GM21528 (cell line): Measurements from ENCODE around the gene MDM1.

Experiments used
- ATAC-seq: cut with Tn5 transposase; IDR thresholded peaks from one replicate; pipeline ENCODE4 v1.9.1; 2021; ENCODE audit warnings: mild to moderate bottlenecking, moderate library complexity; ENCODE audit not compliant: unreplicated experiment, low FRiP score

MDM1 gene

GRCh38 chr12:68280240-68280639, 51.9 kb downstream of the MDM1 start:
- no peak for ATAC-seq

- ATAC-seq = no peak
Observed at GRCh38 chr12:68279227-68280054, 52.7 kb downstream of the MDM1 start.

DNA sequence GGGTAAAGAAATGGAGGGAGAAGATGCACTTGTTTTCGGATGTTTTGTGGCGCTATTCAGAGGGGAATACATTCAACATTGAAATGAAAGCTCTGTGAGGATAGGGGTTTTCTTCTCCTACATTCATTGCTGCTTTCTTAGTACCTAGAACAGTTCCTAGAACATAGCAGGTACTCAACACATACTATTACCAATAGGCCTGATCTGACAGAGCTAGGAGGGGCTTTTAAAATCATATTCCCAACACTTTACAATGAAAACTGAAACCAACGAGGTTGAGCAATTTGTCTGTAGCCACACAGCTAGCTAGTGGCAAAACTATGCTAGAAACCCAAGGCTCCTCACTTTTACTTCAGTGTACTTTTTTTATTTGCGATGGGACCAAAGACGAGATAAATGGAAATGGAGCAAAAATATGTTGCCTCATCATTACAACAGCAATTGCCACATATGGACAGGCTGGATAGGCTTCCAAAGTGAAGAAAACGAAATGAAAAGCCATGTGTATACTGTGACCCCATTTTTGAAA, 55.7 kb downstream of the MDM1 start:
- no peak for ATAC-seq

DNA sequence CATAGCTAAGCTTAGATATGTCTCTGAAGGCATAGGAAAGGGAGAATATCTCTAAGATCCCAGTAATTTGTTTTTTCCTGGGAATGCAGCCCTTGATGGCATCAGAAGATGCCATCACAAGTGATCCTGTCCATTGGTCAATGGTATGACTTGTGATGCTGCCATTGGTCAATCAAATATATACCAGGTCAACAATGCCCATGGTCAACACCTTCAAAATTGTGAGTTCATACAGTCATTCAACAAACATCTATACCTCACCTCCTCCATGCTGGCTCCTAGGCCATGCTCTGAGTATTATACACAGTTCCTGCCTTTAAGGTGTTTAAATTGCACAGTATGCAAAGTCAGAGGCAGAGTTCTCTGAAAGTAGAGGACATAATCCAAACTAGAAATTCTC, 59.4 kb downstream of the MDM1 start:
- ATAC-seq = no peak

DNA sequence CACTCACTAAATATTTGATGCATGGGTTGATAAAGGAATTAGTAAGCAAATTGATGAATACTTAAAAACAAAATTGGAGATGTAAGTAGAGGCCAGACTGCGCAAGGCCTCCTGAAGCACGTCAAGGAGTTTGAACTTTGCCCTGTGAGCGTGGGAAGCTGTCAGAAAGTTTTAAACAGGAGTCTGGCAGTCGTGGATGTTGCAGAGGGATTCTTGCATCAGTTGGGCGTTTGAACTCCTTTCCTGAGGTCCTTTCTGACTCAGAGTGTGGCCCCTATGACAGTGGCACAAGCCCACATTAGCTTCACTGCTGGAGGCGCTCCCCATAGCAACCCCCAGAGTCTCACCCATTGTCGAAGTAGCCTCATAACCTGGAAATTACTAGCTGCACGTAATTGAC, 60.8 kb downstream of the MDM1 start:
- no peak for ATAC-seq

GRCh38 chr12:68270358-68270757, 61.8 kb downstream of the MDM1 start:
- ATAC-seq = no peak

DNA sequence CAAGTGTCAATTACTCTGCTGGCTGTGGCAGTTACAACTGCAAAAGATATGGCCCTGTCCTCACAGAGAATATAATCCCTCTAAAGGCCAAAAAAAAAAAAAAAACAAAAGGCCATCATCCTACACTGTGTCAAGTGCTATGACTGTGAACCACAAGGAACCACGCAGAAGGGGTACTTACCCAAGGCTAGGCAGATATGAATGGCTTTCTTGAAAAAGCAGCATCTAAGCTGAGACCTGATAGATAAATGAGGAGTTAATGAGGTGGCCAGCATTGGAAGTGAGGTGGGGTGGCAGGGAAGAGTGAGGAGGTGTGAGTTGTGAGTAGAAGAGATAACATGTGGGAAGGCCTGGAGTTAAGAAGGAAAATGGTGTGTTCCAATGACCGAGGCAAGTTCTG, 62.4 kb downstream of the MDM1 start:
- ATAC-seq = no peak

DNA sequence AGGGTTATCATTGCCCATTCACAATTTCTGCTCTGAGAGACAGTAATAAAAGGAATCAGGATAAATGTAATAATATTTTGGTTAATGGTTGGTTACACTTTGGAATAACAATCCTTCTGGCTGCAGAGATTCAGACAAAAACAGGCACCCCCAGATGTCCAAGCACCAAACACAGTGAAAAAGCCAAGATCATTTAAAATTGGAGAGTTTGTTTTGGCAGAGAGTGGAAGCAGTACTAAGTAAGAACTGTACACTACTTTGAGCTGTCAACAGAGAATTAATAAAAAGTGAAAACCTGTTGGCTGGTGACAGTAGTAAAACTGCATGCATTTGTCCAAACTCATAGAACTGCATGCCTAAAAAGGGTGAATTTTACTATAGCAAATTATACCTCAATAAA, 63.2 kb downstream of the MDM1 start:
- ATAC-seq = no peak

DNA sequence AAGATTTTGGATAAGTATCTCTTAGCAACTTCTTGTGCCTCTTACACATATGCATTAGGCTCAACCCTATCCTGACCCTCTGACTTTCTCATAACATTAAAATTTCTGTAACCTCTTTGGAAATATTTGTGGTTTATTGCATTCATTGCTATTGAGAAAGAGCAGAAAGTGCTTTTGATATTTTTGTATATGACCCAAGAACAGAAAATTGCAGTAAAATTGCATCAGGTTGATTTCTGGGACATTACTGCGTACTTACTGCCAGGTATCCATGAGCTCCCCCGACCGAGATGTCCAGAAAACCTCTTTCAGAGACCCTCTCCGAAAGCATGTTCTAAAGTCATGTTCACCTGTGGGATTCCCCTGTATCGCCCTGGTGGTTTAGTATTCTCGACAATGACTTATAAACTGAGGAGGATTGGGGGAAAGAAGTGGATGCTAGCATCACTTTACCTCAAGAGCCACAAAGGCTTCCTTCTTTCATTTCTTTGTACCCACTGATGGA, 64.2 kb downstream of the MDM1 start:
- no peak for ATAC-seq

DNA sequence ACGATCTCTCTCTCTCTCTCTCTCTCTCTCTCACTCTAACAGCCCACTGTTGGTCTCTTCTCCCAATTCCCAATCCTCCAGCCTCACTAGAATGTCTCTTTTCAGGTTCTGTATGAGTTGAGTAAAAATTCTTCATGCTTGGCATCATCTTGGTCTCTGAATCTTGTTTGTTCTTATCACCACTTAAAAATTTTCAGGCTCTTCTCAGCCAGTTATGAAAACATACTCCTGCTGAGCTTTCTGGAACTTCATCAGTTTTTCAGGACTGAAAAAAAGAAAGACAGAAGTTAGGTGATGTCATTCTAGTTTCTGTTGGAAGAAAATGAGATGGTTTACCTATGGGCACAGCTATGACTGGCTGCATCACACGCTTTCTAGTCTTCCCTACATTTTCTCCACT, 67.3 kb downstream of the MDM1 start:
- ATAC-seq = no peak

DNA sequence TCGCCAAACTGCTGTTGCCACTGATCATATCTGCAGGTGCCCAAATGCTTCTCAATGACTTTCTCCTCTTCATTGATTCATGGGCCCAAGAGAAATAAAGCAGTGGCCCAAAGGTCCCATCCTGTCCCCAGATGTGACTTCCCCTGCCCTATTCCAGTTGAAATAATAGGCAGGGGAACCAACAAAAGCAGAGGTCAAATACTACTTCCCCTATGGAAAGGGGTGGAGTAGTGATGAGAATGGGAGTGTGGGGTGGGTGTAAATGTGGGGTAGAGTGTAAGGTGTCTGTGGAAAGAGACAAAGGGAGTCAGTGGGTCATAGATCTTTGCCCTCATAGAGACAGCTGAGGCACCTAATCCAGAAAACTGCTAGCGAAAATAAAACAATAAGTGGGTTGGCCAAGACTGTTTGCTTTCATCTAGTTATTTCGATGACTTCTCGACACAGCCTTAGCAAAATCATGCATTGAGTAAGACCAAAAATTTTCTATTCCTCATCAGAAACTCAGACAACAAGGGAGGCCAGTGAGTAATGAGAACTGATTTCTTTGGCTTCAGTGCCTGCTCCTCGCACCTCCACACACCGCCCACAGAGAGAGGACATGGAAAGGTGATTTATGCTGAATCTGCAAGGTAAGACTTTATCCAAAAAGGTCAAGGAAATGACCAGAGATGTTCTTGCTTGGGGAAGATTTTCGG, 67.9 kb downstream of the MDM1 start:
- no peak for ATAC-seq

DNA sequence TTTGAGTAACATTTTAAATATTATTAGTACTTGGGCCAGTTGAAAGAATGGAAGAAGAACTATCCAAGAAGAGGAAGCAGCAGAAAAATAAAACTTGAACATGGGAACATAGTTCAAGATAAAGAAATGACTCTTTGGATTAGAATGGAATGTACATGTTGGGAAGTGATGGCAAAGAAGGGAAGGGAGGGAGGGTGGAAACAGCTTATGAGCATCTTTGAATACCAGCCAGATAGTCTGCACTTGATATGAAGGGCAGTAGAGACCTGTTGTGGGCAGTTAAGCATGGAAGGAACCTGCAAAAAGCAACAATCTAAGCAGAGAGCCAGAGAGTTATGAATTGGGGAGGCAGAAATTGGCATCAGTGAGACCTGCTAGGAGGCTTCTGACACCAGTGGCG, 68.8 kb downstream of the MDM1 start:
- no peak for ATAC-seq

GRCh38 chr12:68261896-68262295, 70.3 kb downstream of the MDM1 start:
- no peak for ATAC-seq

DNA sequence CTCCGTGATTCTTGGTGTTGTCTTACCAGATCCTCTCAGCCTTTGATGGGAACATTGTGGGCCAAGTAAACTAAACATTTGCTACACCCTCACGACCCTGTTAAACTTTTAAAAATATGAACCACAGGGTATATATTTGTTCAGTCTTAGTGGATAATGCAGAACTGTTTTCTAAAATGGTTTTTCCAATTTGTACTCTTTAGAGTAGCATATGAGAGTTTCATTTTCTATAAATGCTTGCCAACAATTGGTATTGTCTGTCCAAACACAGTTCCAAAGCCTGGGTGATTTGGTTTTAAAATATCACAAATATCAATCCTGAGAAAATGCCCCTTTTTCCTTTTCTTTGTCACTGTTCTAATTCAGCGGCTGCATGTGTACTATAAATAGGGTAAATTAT, 72.0 kb downstream of the MDM1 start:
- ATAC-seq = no peak

- no peak for ATAC-seq
Observed at GRCh38 chr12:68259318-68259940, 72.7 kb downstream of the MDM1 start.

GRCh38 chr12:68253504-68253903, 78.7 kb downstream of the MDM1 start, which contains the start of gene IL22:
IL22 (minus strand) TSS chr12:68253604; CDS start chr12:68253448, 156 bp downstream.
- ATAC-seq = no peak

DNA sequence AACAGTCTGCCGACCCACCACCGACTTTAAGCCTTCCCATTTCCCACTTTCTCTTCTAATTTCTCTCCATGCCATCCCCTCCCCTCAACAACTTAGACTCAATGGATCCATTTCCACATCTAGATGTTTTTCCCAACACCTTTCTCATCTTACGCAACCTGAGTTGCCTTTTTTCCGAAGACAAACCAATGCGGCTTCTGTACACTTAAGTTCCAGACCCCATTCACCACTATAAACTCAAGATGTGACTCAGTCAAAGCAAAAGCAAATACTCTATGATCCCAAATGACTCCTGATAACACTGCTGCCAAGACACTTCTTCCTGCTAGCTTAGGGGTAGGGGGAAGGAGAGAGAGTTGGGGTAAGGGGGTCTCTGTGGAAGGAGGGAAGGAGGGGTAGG, 80.1 kb downstream of the MDM1 start:
- no peak for ATAC-seq

DNA sequence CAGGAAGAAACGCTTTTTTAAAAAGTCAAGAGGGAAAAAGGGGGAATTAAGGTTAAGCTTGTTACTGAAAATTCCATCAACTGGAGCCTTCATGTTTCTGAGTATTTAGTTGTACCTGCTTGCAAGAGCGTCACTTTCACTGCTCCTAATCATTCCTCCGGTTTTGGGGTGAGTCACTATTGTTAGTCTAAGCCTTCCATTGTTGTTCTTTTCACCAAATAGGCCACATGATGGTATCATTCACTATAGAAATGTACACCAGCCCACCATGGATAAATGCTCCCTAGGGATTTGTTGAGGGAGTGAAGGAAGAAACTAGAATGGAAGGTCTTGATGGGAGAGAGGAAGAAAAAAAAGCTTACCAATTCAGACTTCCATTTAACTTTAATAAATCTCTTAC, 81.7 kb downstream of the MDM1 start:
- ATAC-seq = no peak

GRCh38 chr12:68247785-68248184, 84.4 kb downstream of the MDM1 start:
- no peak for ATAC-seq

DNA sequence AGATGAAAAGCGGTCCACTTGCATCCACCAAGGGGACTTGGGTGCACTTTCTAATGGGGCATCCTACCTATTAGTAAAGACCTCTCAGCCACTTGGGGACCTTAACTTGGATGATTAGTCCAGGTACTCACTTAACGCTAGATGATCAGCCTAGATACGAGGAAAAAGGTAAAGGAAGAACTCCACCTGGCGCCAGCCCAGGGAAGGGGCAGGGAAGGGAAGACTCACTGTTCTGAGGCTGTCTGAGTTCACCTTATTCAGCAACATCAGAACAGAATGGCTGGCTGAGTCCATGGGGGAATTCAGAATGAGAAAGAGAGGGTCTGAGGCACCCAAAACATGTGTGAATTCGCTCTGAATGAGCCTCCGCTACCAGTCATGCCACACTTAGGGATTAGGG, 85.8 kb downstream of the MDM1 start:
- ATAC-seq = no peak
